Vagina (tissue), 2 donors: ENCODE measurements around the gene CORIN.

Experiments
- POLR2AphosphoS5 ChIP-seq, 2 donors: sonication (generic); formaldehyde crosslinking; IDR thresholded peaks; one replicate each; pipeline ENCODE4 v1.9.0; 2017; ENCODE audit warnings: antibody characterized with exemption in 2 of 2, mild to moderate bottlenecking in 2 of 2, low read depth in 1 of 2; ENCODE audit not compliant: insufficient read depth in 1 of 2
- TF ChIP-seq, protein P1 (sequence below), 3 experiments: fragments of 450-650 bp in 2 of 3; fragments of 200-600 bp in 1 of 3; sonication (generic) in 1 of 3; IDR thresholded peaks; one replicate each; pipeline ENCODE4 v1.5.1; 2017 to 2019; ENCODE audit warnings: antibody characterized with exemption in 3 of 3, mild to moderate bottlenecking in 2 of 3, moderate library complexity in 2 of 3

DNA sequence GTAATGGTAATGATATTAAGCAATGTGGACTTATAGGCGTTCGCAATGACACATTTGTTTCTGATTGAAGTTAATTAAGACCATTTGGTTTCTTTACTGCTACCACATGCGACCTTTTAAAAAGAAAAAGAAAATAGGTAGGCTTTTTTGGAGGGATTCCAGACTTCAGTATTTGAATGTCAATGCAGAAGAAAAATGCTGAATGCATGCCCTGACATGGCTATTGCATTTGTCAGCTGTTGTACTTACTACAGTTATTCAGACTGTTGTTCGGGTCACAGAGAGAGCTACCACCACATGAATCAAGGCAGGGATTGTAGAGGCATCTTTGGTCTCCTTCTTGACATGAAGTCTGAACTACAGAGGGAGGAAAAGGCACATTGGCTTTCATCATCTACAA, 163.7 kb downstream of the CORIN start:
- no peak for TF ChIP-seq POLR2AphosphoS5 (IDR thresholded peaks at IDR 0.05; ENCODE audit: insufficient read depth in 1 of 2, low read depth in 1 of 2)
- TF ChIP-seq, protein P1, sequence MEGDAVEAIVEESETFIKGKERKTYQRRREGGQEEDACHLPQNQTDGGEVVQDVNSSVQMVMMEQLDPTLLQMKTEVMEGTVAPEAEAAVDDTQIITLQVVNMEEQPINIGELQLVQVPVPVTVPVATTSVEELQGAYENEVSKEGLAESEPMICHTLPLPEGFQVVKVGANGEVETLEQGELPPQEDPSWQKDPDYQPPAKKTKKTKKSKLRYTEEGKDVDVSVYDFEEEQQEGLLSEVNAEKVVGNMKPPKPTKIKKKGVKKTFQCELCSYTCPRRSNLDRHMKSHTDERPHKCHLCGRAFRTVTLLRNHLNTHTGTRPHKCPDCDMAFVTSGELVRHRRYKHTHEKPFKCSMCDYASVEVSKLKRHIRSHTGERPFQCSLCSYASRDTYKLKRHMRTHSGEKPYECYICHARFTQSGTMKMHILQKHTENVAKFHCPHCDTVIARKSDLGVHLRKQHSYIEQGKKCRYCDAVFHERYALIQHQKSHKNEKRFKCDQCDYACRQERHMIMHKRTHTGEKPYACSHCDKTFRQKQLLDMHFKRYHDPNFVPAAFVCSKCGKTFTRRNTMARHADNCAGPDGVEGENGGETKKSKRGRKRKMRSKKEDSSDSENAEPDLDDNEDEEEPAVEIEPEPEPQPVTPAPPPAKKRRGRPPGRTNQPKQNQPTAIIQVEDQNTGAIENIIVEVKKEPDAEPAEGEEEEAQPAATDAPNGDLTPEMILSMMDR (IDR thresholded peaks at IDR 0.05): no peak
